ENCODE measurements around the gene NHERF2.

NHERF2 gene

GRCh38 chr16:1991135-1991551 lies 35.6 kb upstream of the NHERF2 start:
- DNase-seq: no peak

- no peak for DNase-seq
These were observed 35.1 kb upstream of the NHERF2 start for GRCh38 chr16:1991588-1991947.

GRCh38 chr16:1991948-1992703 lies 34.6 kb upstream of the NHERF2 start:
- peak; percentile 99 for DNase-seq

GRCh38 chr16:1992704-1993317 lies 33.9 kb upstream of the NHERF2 start:
- no peak for DNase-seq

GRCh38 chr16:1993731-1994131 lies 33.0 kb upstream of the NHERF2 start:
- peak; percentile 56 for DNase-seq

GRCh38 chr16:1997494-1998359 lies 29.0 kb upstream of the NHERF2 start:
- DNase-seq: no peak

- no peak for DNase-seq
These were observed 28.3 kb upstream of the NHERF2 start for GRCh38 chr16:1998360-1998835.

GRCh38 chr16:1998852-1999801 lies 27.6 kb upstream of the NHERF2 start:
- no peak for DNase-seq

GRCh38 chr16:1999866-2000514 lies 26.7 kb upstream of the NHERF2 start:
- DNase-seq: no peak

- DNase-seq: no peak
These were observed 25.7 kb upstream of the NHERF2 start for GRCh38 chr16:2001035-2001434.

GRCh38 chr16:2001456-2002355 lies 25.0 kb upstream of the NHERF2 start:
- no peak for DNase-seq

GRCh38 chr16:2002406-2003230 lies 24.1 kb upstream of the NHERF2 start:
- DNase-seq: no peak

GRCh38 chr16:2003231-2003826 lies 23.4 kb upstream of the NHERF2 start:
- DNase-seq: no peak

- peak; percentile 95 for DNase-seq
These were observed 22.7 kb upstream of the NHERF2 start for GRCh38 chr16:2003827-2004641.

GRCh38 chr16:2004795-2005517 lies 21.7 kb upstream of the NHERF2 start:
- no peak for DNase-seq

- no peak for DNase-seq
These were observed 21.1 kb upstream of the NHERF2 start for GRCh38 chr16:2005646-2006045.

- DNase-seq: no peak
These were observed 20.4 kb upstream of the NHERF2 start for GRCh38 chr16:2006317-2006716.
